LoVo (cell line): ENCODE results near the gene EFNA3.

Experiments used
- DNase-seq: peaks from one replicate; pipeline ENCODE4 v3.0.0-alpha.2; 2016; ENCODE audit warnings: low spot score

EFNA3 gene

DNA sequence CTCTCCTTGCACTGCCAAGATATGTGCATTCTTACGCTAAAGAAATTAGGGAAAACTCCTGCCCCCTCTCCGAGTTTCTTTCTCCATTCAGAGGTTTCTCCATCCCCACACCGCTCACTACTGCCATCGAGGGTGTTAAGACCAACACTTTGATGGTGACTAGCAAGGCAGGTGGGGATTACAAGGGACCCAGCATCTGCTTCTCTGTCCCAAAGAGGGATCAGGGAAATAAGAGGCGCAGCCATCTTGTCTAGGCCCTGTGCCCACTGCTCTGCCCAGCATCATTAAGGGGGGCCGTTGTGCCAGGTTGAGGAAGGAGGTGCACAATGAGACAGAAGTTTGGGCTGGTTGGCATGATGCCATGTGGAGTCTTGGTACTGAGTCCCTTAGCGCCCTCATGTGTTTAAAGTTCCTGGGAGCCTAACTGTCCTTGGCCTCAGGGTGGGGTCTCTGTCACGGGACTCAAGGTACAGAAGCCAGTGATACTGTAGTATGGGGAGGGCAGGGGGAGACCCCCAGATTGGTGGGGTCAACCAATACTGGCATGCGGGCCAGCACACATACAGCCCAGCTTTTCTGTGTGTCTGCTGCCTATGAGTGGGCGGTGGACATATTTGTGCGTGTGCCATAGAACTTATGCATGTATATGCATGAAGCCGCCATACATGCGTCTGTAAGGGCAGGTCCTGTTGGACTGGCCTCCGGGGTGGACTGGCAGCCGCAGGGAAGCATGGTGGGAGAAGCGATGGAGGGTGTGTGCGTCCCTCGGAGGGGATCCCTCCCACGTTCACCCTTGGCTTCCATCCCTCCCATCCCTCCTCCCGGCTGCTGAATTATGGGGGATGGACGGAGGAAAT lies 5.5 kb downstream of the EFNA3 start:
- DNase-seq, result no peak

DNA sequence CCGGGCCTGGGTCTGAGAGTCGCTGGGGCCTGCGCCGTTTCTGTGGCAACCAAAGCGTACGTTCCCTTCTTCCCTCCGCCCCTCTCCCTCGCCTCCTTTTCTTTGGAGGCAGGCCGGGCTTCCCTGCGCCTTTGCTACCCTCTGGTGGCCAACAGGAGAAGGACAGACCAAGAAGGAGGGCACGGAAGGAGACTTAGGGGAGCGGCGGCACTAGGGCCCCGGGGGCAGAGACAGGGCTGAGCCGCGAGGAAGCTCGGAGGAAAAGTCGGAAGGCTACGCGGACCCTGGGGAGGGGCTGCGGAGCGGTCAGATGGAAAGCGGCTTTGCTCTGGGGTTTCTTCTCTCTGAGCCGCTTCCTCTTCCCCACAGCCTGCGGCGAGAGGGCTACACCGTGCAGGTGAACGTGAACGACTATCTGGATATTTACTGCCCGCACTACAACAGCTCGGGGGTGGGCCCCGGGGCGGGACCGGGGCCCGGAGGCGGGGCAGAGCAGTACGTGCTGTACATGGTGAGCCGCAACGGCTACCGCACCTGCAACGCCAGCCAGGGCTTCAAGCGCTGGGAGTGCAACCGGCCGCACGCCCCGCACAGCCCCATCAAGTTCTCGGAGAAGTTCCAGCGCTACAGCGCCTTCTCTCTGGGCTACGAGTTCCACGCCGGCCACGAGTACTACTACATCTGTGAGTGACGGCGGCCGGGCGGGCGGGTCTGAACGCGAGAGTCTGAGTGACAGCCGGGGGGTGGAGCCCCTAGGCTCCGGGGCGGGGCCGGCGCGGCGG lies 6.3 kb downstream of the EFNA3 start:
- DNase-seq, result peak; percentile 91

DNA sequence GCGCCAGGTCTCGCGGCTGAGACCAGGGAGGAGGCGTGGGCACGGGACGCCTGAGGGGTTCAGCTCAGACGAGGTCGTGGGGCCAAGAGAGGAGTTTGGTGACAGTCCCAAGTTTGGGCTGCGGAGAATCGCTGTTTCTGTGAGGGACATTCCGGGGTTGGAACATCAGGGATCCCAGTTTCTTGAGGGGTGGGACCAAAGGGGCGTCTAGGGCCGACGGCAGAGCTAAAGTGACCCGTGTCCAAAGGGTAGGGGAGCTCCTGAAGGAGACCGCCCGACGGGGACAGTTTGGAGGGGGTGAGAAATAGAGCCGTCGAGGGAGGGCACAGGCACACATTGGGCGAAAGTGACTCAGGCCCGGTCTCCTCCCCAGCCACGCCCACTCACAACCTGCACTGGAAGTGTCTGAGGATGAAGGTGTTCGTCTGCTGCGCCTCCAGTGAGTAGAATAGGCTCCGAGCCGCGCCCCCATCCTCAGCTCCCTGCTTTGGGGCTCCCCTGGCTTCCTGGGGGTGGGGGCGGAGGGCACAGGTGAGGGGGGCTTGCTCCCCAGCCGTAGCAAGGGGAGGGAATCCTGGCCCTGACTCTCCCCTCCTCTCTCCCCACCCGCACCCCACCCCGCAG lies 7.0 kb downstream of the EFNA3 start:
- DNase-seq, result peak; percentile 80

DNA sequence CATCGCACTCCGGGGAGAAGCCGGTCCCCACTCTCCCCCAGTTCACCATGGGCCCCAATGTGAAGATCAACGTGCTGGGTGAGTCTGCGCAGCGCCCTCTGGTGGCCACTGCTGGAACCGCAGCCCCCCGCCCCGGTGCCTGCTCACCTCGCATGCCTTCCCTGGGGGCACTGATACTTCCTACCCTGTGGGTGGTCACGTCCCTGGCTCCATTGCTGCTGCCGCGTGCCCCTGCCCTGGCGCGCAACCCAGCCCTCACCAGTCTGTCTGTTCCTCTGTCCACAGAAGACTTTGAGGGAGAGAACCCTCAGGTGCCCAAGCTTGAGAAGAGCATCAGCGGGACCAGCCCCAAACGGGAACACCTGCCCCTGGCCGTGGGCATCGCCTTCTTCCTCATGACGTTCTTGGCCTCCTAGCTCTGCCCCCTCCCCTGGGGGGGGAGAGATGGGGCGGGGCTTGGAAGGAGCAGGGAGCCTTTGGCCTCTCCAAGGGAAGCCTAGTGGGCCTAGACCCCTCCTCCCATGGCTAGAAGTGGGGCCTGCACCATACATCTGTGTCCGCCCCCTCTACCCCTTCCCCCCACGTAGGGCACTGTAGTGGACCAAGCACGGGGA lies 7.6 kb downstream of the EFNA3 start:
- no peak for DNase-seq

- no peak for DNase-seq
Observed at GRCh38 chr1:155086856-155087535, 8.4 kb downstream of the EFNA3 start.

DNA sequence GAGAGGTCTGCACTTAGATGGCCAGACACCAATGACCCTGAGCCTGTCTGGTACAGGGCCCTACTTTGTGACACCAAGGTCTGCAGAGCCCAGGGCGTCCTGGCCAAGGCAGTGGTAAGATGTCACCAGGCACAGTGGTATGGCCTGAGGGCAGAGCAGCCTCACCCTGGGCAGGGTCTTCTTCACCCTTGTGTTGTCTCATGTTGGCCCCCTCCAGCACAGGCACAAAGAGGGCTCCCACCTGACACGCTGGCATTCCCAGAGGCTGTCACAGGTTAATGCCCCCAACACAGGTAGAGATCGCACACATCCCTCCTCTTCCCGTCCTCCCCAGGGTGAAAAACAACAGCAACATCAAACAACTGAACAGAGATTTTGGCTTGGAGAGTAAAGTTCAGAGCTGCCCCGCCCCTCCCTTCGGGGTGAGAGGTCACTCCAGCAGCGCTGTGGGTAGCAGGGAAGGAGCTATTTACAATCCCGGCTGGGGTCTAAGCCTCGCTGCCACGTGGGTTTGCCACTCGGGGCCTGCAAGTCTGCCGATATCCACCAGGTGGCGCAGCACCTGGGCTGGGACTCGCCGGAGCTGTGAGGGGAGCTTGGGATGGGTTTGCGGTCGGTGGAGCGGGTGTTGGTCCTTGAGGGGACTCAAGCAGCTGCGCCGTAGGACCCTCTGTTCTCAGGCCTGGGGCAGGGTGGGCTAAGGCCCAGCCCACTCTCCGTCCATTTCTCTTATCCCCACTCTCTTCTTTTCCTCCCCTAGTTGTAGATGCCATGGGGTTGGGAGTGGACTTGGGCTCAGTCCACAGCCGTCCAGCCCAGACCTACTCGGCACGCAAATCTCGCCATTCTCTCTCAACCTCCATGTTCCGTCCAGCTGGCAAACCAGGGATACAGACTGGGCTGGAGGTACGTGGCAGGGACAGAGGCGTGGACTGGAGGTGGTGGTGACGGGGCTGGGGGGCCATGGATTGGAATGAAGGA lies 12.7 kb downstream of the EFNA3 start:
- DNase-seq, result peak; percentile 81

DNA sequence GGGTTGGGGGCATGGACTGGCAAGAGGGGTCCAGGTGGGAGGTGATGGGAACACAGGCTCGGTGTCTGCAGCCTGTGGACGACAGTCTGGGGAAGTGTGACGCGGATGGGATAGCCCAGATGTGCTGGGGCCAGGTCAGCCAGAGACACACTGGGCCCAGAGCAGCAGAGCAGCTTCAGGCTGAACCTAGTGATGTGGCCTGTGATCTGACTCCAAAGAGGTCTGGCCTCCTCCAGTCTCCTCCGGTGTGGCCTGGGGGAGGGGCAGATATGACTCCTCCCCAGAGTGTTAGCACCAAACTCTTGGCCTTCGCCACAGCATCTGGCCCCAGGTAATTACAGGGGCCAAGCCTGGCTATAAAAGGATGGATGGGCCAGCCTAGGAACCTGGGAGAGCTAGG lies 13.5 kb downstream of the EFNA3 start:
- DNase-seq, result no peak

DNA sequence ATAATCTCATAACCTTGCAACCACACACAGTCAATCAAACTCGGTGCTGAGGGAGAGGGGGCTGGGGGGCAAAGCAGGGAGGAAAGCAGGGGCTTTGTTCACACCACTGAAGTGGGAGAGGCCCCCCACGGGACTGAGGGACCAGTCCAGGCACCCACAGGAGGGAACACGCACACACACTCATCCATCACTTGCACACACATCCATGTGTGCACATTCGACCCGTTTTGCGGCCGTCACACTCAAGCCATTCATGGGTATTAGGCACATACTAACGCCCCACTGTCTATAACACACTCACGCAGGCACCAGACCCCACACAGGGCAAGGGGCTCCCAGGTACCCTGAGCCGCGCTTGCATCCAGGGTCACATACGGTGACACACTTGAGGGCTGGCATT lies 14.0 kb downstream of the EFNA3 start:
- DNase-seq, result no peak

- peak; percentile 37 for DNase-seq
Observed at GRCh38 chr1:155093911-155094621, 15.4 kb downstream of the EFNA3 start.

- no peak for DNase-seq
Observed at GRCh38 chr1:155094622-155094948, 15.9 kb downstream of the EFNA3 start.

DNA sequence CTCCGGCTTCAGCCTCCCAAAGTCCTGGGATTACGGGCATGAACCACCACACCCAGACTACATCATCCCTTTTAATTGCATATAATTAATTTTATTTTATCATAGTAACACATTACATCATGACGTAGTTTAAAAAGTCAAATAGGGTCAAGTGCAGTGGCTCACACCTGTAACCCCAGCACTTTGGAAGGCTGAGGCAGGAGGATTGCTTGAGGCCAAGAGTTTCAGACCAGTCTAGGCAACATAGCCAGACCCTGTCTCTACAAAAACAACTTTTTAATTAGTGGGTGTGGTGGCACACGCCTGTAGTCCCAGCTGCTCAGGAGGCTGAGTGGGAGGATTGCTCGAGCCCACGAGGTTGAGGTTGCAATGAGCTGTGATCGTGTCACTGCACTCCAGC lies 20.7 kb downstream of the EFNA3 start:
- no peak for DNase-seq

GRCh38 chr1:155103325-155103724 lies 24.7 kb downstream of the EFNA3 start:
- no peak for DNase-seq

GRCh38 chr1:155104605-155105534 lies 26.2 kb downstream of the EFNA3 start:
- no peak for DNase-seq

DNA sequence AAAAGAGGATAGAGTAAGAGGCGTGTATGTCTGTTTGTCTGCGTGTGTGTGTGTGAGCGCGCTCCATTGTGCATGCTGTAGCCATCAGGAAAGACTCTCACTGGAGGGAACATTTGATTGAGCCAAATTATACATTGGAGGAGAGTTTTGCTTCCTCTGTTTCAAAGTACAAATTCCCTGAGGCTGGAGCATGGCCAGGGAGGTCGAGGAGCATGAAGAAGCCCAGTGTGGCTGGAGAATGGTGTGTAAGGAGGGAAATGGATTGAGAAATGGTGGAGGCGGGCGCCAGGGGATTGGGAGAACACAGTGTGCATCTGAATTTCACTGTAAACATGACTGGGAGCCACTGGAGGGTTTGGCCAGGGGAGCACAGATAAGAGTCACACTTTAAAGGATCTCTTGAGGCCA lies 27.0 kb downstream of the EFNA3 start:
- no peak for DNase-seq

GRCh38 chr1:155106862-155107261 lies 28.2 kb downstream of the EFNA3 start:
- no peak for DNase-seq

DNA sequence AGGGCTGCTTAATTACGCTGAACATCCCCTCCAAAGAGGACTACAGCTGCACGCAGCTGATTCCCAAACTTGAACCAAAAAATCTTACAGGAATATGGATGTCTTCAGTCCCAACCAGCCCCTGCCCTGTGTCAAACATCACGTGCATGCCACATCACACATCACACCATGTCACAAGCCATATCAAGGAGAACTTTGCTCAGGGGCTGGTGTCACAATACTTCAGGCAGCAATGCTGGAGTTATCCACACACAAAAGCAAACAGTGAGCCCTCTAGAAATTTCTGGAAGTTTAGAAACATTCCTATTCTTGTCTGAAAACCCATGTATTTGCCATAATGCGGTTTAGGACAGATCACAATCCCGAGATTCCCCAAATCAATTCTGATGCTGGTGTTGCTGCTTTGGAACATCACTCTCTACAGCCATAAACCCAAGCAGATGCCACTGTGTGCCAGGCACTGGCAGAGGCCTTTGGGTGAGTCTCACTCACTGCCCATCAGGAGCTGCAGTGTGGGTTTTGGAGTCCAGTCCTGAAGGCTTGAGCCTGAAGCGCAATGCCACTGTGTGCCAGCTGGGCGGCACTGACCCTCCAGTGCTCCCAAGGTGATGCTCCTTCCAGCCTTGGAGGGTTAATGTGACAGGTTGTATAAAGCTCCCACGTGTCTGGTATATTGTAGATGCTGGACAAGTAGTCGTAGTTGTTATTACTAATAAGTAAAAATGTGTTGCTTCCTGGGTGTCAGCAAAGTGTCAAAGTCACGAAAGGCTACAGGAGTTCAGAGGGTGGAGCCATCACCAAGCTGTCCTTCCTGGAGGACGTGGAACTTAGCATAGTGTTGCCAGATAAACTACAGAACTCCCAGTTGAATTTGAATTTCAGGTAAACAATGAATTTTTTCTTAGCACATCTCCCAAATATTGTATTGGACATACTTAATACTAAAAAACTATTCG lies 28.9 kb downstream of the EFNA3 start:
- DNase-seq, result no peak

- DNase-seq, result no peak
Observed at GRCh38 chr1:155108296-155108695, 29.7 kb downstream of the EFNA3 start.

DNA sequence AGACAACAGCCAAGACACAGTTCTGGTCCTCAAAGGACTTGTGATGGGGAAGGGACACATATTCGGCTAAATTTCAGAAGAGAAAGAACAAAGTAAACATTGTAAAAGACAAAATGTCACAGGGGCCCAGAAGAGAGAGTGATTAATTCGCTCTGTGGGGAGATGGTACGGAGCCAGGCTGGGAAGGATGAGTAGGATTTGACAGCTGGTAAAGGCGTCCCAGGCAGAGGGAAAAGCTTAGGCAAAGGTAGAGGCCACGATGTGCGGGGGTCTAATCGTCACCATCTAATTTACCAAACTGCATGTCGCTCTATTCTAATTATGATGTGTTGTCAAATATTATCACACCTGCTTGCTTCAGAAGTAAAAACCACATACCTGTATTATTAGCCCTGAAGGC lies 31.7 kb downstream of the EFNA3 start:
- no peak for DNase-seq
